G401.6 (cell line): ENCODE measurements around the gene RTL5.

Experiments used
- FAIRE-seq: peaks from 2 replicates; lab custom pipeline; 2012; peaks lifted over from hg19 to GRCh38; lab: Jason Lieb, UNC

Gene RTL5

DNA sequence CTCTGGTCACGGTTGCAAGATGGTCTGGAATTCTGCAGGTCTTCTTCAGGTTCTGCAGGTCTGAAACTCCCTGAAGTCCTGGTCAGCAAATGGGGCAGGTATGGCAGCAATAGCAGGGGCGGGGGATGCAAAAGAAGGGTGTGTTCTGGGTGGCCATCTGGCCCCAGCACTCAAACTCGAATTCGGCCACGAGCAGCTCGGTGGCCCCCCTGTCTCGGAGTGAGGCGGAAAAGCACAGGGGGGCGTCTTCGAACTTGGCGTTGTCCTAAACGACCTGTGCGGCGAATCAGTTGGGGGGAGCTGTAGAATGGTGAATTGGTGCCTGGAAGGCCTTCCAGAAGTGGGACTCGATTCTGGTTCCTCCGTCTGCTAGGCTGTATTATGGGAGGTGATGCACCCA is 2.1 kb downstream of the RTL5 start:
- no peak for FAIRE-seq

- FAIRE-seq: no peak
Observed at GRCh38 chrX:72128881-72129280, 2.8 kb downstream of the RTL5 start.

DNA sequence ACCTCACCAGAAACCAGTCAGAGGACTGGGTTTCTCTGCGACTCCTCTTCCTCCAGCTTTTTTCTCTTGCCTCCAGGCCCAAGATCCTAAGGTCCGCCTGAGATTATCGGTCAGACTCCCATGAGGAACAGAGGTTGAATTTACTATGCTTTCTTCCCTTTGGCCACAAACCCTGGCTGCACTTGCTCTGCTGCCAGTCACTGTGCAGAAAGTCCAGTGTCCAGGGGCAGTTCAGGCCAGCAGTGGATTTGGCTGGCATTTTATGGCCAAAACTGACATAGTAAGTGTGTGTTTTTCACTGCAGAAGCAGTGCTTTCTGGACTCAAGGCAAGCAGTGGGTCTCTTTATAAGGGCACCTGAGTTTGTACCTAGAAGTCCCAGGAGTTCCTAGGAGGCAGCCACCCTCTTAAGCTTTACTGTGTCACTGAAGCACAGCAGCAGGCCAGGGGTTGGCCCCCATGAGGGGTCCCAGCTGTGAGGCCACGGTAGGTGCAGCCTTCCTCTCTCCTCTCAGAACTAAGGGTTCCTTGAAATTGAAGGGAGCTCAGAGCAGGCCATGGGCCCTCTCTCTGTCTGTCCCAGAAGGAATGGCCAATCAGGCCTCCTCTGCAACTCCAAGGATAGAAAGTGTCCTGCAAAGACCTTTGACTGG is 3.4 kb downstream of the RTL5 start:
- FAIRE-seq: no peak

DNA sequence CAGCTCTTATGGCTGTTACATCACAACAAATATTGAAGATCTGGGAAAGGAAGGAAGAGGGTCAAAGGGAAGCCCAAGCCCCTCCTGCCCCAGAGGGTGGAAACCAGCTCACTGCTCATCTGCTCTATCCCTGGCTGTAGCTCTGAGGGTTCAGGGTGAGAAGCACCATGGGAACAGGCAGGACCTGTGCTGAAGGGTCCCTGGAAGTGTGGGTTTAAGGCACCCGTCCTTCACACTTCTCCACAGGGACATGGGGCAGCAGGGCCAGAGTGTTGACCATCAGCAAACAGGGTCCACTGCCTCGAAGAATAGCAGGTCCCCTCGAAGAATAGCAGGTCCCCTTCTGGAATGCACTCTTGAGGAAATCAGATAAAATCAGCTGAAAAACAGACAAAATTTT is 4.4 kb downstream of the RTL5 start:
- FAIRE-seq: no peak

GRCh38 chrX:72126539-72127140 is 5.1 kb downstream of the RTL5 start:
- peak; percentile 58 for FAIRE-seq

GRCh38 chrX:72126048-72126415 is 5.7 kb downstream of the RTL5 start:
- no peak for FAIRE-seq

- no peak for FAIRE-seq
Observed at GRCh38 chrX:72125331-72126047, 6.2 kb downstream of the RTL5 start.

DNA sequence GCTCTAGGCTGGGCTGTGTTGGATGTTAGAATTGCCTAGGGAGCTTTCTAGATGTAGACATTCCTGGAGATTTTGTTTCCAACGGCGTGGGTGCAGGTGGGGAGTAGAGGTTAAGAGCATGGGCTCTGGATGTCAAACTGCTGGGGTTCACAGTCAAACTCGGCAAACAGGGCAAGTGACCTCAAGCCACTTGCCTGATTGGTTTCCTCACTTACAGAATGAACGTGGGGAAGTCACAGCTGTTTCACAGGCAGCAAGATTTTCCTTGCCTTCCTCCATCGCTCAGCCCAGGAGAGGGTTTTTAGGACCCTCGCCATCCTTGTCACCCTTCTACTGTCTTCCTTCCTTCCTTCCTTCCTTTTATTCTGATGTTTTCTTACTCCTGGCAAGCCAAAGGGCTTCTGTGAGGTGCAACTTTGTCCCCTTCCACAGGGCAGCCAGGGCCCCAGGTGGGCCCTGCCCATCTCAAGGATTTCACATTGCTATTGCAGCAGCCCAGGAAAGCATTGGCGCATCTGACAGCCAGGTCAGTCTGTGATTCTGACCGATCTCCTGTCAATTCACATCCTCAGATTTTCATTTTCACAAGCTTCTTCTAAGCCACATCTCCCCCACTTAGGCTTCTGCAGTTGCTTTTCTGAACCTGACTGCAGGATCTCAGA is 7.0 kb downstream of the RTL5 start:
- no peak for FAIRE-seq

- FAIRE-seq: no peak
Observed at GRCh38 chrX:72123471-72124185, 8.1 kb downstream of the RTL5 start.

DNA sequence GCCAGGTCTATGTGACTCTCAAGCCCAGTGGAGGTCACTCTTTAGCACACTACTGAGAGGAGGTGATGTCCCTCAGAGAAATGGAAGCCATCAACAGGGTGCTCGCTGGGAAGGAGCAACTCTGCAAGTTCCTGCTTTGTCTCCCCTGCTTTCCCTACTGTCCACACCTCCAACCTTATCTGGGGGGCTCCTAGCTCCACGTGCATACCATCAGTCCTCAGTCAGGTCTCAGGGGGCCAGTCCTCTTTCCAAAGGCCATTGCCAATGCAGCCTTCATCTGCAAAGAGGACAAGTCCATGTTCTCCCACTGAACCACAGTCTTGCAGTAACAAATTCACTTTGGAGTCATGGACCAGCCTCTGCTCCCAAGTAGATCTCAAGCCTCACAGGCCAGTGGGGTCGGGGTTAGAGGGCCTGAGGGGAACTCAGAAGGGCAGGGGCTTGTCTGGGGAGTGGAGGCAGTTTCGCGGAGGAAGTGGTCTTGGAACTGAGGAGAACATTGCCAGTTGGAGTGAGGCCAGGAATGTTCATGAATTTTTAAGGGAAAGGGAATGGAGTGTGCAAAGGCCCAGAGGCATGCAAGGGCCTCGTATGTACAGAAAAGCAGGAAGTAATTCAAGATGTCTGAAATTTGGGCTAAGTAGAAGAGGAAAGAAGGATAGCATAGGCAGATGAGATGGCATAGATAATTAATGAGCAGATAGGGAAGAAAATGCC is 8.9 kb downstream of the RTL5 start:
- FAIRE-seq: no peak

DNA sequence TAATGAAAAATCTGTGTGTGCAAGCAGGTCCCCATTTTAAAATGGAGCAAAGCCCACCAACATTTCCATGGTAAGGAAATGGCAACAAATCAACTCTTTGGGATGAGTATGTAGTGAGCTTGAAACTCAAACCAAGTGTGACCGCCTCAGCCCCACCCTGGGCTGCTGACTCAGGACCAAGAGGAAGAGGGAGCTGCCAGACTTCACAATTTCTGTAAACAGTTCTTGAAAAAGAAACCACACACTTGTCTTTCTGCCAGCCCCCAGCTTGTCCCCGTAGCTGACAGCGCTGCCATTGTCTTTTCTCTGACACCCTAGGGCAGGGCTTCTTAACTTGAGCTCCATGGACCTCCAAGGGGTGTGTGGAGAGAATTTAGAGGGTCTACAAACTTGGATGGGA is 10.3 kb downstream of the RTL5 start:
- no peak for FAIRE-seq

- FAIRE-seq: no peak
Observed at GRCh38 chrX:72120837-72121236, 10.9 kb downstream of the RTL5 start.

- FAIRE-seq: no peak
Observed at GRCh38 chrX:72117636-72118210, 14.0 kb downstream of the RTL5 start.

DNA sequence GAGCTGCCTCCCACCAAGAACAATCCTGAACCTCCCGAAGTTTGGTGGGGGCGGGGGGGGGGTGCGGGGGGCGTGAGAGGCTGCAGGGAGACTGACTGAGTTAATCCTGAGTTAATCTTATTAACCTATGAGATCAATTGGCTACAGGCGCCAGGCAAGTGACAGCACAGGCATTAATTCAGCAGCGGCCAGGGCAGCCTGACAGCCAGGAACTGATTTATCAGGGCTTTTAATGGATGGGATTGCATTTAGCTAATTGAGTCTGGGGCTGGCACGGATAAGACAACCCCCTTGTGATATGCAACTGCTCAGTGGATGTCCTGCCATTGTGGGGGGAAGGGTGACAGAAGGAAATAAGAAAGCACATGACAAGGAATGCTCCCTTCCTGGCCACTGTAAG is 16.3 kb downstream of the RTL5 start:
- FAIRE-seq: no peak

- no peak for FAIRE-seq
Observed at GRCh38 chrX:72114807-72115206, 16.9 kb downstream of the RTL5 start.

DNA sequence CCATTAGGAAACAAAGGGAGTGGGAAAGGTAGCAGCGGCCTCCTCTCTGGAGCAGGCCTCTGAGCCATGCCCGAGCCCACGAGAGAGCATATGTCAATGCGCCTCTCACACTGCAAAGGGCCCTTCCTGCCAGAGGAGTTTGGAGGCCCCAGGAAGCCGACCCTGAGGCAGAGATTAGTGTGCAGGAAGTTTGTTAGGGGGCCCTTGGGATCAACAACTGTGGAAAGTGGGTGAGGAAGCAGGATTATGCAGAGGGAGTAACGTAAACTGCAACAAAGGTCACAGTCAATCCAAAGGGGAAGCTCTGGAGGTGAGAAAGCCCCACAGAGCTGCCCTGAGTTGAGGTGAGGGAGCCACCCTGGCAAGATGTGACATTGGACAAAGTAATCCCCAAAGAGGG is 17.4 kb downstream of the RTL5 start:
- no peak for FAIRE-seq

DNA sequence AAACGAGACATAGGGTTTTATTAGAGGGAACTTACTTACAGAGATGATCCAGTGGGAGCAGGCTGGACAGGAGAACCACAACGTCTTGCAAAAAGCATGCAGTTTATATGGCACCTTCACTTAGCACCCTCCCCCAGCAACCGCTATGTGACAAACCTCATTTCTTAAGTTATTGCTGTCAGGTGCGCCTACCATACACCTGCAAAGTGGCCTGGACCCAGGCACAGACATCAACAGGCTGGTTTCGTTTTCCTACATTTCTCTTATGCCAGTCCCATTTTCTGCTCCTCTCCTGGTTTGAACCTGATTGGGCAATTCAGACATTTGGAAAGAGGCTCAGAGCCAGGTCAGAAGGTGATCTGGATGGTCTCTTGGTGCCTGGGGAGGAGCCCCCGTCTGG is 18.3 kb downstream of the RTL5 start:
- FAIRE-seq: no peak

GRCh38 chrX:72110876-72111708 is 20.6 kb downstream of the RTL5 start:
- FAIRE-seq: no peak

DNA sequence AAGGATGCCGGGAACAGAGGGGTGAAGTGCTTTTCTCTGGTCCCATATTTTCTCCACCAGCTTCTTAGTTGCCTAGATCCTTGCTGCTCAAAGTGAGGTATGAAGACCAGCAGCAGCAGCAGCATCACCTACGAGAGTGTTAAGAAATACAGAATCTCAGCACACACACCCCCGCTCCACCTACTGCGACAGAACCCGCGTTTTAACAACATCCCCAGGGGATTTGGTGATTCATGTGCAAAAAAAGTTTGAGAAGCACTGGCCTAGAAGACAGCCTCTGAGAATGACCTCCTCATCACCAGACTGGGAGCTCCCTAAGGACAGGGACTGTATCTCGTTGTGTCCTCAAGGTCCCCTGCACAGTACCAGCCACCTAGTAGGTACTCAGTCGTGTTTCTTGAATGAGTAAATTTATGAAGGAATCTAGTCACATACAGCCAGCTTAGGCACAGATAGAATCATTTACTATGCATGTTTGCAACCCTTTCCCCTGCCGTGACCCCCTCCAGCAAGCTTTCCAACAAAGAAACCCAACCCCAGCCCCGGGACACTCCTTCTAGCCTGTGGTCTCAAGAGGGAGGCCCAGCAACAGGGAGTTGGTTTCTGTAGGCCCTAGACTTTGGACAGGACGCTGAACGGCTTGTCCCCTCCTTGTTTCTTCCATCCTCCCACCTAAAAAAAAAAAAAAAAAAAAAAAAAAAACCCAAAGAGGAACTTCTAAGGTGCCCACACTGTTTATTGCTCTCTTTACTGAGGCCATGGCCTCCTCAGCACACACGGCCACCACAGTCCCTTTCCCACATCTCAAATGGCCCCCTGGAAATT is 21.5 kb downstream of the RTL5 start:
- no peak for FAIRE-seq

DNA sequence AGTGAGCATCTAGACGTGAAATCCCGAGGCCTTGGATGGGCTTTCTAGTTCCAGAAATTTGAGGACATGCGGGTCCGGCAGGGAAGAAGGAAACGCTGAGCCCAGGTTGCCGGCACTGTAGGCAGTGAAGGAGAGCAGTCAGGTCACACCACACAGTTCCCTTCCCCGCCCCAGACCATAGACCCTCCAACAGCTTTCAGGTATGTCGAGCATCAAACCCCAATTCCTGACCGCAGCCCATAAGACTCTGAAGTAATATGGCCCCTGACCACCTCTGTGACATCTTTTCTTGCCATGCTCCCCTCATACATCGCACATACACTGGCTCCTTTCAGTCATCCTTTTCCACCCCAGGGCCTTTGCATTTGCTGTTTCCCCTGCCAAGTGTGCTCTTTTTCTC is 23.0 kb downstream of the RTL5 start:
- no peak for FAIRE-seq
